ENCODE measurements around the gene PCDHGA10.
A peak's percentile ranks its signal among the peaks of the same experiment; 100 is the strongest.
"Not testable (repeated sequence)": the region's sequence is repeated elsewhere in the genome, so short reads cannot be mapped to it uniquely, and the experiment has no call there.

Gene PCDHGA10

DNA sequence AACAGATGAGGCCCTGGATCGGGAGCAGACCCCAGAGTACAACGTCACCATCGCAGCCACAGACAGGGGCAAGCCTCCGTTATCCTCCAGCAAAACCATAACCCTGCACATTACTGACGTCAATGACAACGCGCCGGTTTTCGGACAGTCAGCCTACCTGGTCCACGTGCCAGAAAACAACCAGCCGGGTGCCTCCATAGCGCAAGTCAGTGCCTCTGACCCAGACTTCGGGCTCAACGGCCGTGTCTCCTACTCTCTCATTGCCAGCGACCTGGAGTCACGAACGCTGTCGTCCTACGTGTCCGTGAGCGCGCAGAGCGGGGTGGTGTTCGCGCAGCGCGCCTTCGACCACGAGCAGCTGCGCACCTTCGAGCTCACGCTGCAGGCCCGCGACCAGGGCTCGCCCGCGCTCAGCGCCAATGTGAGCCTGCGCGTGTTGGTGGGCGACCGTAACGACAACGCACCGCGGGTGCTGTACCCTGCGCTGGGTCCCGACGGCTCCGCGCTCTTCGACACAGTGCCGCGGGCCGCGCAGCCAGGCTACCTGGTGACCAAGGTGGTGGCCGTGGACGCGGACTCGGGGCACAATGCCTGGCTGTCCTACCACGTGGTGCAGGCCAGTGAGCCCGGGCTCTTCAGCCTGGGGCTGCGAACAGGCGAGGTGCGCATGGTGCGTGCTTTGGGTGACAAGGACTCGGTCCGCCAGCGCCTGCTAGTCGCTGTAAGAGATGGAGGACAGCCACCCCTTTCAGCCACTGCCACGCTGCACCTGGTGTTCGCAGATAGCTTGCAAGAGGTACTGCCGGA is 6.5 kb downstream of the PCDHGA10 start:
- peaks cover 52% of the 10 kb centered on the region for H3K9me3 ChIP-seq (ENCODE audit: control insufficient read depth, low read length)
- no peaks in the 10 kb centered on the region for H3K4me1 ChIP-seq (ENCODE audit: control insufficient read depth, insufficient read depth, low read length)
- H3K27me3 ChIP-seq (ENCODE audit: control insufficient read depth, insufficient read depth, low read length): peaks cover 13% of the 10 kb centered on the region
- no peaks in the 10 kb centered on the region for H3K36me3 ChIP-seq (ENCODE audit: control insufficient read depth, insufficient read depth, low read length)
- H3K9ac ChIP-seq (ENCODE audit: low read length): no peak overlapping the region
- no peak overlapping the region for H3K4me3 ChIP-seq (ENCODE audit: low read length)

DNA sequence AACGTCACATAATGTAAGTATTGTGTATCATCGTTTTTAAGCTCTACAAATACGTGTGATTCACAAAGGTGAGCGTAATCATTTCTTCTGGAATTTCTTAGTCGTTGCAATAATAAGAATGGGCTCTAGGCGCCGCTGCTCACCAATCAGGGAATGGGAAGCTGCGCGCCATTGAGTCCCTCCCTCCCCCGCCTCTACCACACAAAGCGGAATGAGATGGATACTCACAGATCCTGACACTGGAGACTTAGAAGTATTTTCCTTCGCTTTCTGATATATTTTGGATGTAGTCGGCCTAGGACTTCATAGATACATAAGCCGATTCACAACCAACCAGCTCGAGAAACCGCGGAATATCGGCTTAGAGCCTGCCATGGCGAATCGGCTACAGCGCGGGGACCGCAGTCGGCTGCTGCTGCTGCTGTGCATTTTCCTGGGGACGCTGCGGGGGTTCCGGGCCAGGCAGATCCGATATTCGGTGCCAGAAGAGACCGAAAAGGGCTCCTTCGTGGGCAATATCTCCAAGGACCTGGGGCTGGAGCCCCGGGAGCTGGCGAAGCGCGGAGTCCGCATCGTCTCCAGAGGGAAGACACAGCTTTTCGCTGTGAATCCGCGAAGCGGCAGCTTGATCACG is 8.2 kb downstream of the PCDHGA10 start, which contains the start of gene PCDHGA11:
Gene PCDHGA11 (plus strand): TSS at position 197 of the 634 bp plus-strand sequence. CDS start 177 bp downstream, at position 374.
- H3K4me3 ChIP-seq (ENCODE audit: low read length): no peak within 1 kb of the TSS
- H3K27me3 ChIP-seq (ENCODE audit: control insufficient read depth, insufficient read depth, low read length): peaks cover 13% of the 10 kb centered on the region
- peaks cover 46% of the 10 kb centered on the region for H3K9me3 ChIP-seq (ENCODE audit: control insufficient read depth, low read length)
- H3K4me1 ChIP-seq (ENCODE audit: control insufficient read depth, insufficient read depth, low read length): no peaks in the 10 kb centered on the region
- H3K36me3 ChIP-seq (ENCODE audit: control insufficient read depth, insufficient read depth, low read length): no peaks in the 10 kb centered on the region
- H3K9ac ChIP-seq (ENCODE audit: low read length): no peak within 1 kb of the TSS

GRCh38 chr5:141421489-141421855 is 8.7 kb downstream of the PCDHGA10 start:
- Histone ChIP-seq H3K4me1 (ENCODE audit: control insufficient read depth, insufficient read depth, low read length) (no peaks in the 10 kb centered on the region), H3K9ac (ENCODE audit: low read length) (no peak overlapping the region), H3K36me3 (ENCODE audit: control insufficient read depth, insufficient read depth, low read length) (no peaks in the 10 kb centered on the region), H3K9me3 (ENCODE audit: control insufficient read depth, low read length) (peaks cover 46% of the 10 kb centered on the region), H3K27me3 (ENCODE audit: control insufficient read depth, insufficient read depth, low read length) (peaks cover 13% of the 10 kb centered on the region), H3K4me3 (ENCODE audit: low read length) (no peak overlapping the region)

- Histone ChIP-seq H3K27me3 (ENCODE audit: control insufficient read depth, insufficient read depth, low read length) (peaks cover 13% of the 10 kb centered on the region), H3K9me3 (ENCODE audit: control insufficient read depth, low read length) (peaks cover 52% of the 10 kb centered on the region), H3K4me3 (ENCODE audit: low read length) (no peak overlapping the region), H3K9ac (ENCODE audit: low read length) (no peak overlapping the region), H3K4me1 (ENCODE audit: control insufficient read depth, insufficient read depth, low read length) (no peaks in the 10 kb centered on the region), H3K36me3 (ENCODE audit: control insufficient read depth, insufficient read depth, low read length) (no peaks in the 10 kb centered on the region)
Measured at GRCh38 chr5:141422742-141423291, 10.0 kb downstream of the PCDHGA10 start.

- peaks cover 38% of the 10 kb centered on the region for H3K9me3 ChIP-seq (ENCODE audit: control insufficient read depth, low read length)
- H3K4me1 ChIP-seq (ENCODE audit: control insufficient read depth, insufficient read depth, low read length): no peaks in the 10 kb centered on the region
- no peak overlapping the region for H3K9ac ChIP-seq (ENCODE audit: low read length)
- H3K4me3 ChIP-seq (ENCODE audit: low read length): peak overlapping the region; percentile 7
- no peaks in the 10 kb centered on the region for H3K36me3 ChIP-seq (ENCODE audit: control insufficient read depth, insufficient read depth, low read length)
- H3K27me3 ChIP-seq (ENCODE audit: control insufficient read depth, insufficient read depth, low read length): peaks cover 21% of the 10 kb centered on the region
Measured at GRCh38 chr5:141427783-141428426, 15.1 kb downstream of the PCDHGA10 start.

- peaks cover 16% of the 10 kb centered on the region for H3K27me3 ChIP-seq (ENCODE audit: control insufficient read depth, insufficient read depth, low read length)
- H3K4me1 ChIP-seq (ENCODE audit: control insufficient read depth, insufficient read depth, low read length): no peaks in the 10 kb centered on the region
- no peaks in the 10 kb centered on the region for H3K36me3 ChIP-seq (ENCODE audit: control insufficient read depth, insufficient read depth, low read length)
- peaks cover 41% of the 10 kb centered on the region for H3K9me3 ChIP-seq (ENCODE audit: control insufficient read depth, low read length)
- H3K4me3 ChIP-seq (ENCODE audit: low read length): peak within 1 kb of the TSS; percentile 38
- no peak within 1 kb of the TSS for H3K9ac ChIP-seq (ENCODE audit: low read length)
Measured at GRCh38 chr5:141430332-141431113, 17.7 kb downstream of the PCDHGA10 start, which contains the start of gene PCDHGA12. Gene PCDHGA12, plus strand, starts transcription at chr5:141430507. Its CDS starts 253 bp downstream, at chr5:141430760.

GRCh38 chr5:141431286-141431685 is 18.5 kb downstream of the PCDHGA10 start:
- H3K4me3 ChIP-seq (ENCODE audit: low read length): peak overlapping the region; percentile 38
- no peaks in the 10 kb centered on the region for H3K36me3 ChIP-seq (ENCODE audit: control insufficient read depth, insufficient read depth, low read length)
- H3K9ac ChIP-seq (ENCODE audit: low read length): no peak overlapping the region
- peaks cover 41% of the 10 kb centered on the region for H3K9me3 ChIP-seq (ENCODE audit: control insufficient read depth, low read length)
- H3K27me3 ChIP-seq (ENCODE audit: control insufficient read depth, insufficient read depth, low read length): peaks cover 16% of the 10 kb centered on the region
- H3K4me1 ChIP-seq (ENCODE audit: control insufficient read depth, insufficient read depth, low read length): no peaks in the 10 kb centered on the region

- H3K4me1 ChIP-seq (ENCODE audit: control insufficient read depth, insufficient read depth, low read length); H3K9ac ChIP-seq (ENCODE audit: low read length); H3K36me3 ChIP-seq (ENCODE audit: control insufficient read depth, insufficient read depth, low read length); H3K4me3 ChIP-seq (ENCODE audit: low read length): not testable (repeated sequence)
- Histone ChIP-seq H3K27me3 (ENCODE audit: control insufficient read depth, insufficient read depth, low read length) (peaks cover 16% of the 10 kb centered on the region), H3K9me3 (ENCODE audit: control insufficient read depth, low read length) (peaks cover 39% of the 10 kb centered on the region)
Measured at GRCh38 chr5:141432308-141432707, 19.5 kb downstream of the PCDHGA10 start.

DNA sequence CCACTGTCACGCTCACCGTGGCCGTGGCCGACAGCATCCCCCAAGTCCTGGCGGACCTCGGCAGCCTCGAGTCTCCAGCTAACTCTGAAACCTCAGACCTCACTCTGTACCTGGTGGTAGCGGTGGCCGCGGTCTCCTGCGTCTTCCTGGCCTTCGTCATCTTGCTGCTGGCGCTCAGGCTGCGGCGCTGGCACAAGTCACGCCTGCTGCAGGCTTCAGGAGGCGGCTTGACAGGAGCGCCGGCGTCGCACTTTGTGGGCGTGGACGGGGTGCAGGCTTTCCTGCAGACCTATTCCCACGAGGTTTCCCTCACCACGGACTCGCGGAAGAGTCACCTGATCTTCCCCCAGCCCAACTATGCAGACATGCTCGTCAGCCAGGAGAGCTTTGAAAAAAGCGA is 19.9 kb downstream of the PCDHGA10 start:
- H3K9ac ChIP-seq (ENCODE audit: low read length); H3K36me3 ChIP-seq (ENCODE audit: control insufficient read depth, insufficient read depth, low read length); H3K4me3 ChIP-seq (ENCODE audit: low read length); H3K4me1 ChIP-seq (ENCODE audit: control insufficient read depth, insufficient read depth, low read length): not testable (repeated sequence)
- Histone ChIP-seq H3K9me3 (ENCODE audit: control insufficient read depth, low read length) (peaks cover 35% of the 10 kb centered on the region), H3K27me3 (ENCODE audit: control insufficient read depth, insufficient read depth, low read length) (peaks cover 16% of the 10 kb centered on the region)

GRCh38 chr5:141434006-141434405 is 21.2 kb downstream of the PCDHGA10 start:
- H3K4me1 ChIP-seq (ENCODE audit: control insufficient read depth, insufficient read depth, low read length): no peaks in the 10 kb centered on the region
- no peak overlapping the region for H3K9ac ChIP-seq (ENCODE audit: low read length)
- H3K9me3 ChIP-seq (ENCODE audit: control insufficient read depth, low read length): peaks cover 23% of the 10 kb centered on the region
- H3K27me3 ChIP-seq (ENCODE audit: control insufficient read depth, insufficient read depth, low read length): peaks cover 16% of the 10 kb centered on the region
- no peak overlapping the region for H3K4me3 ChIP-seq (ENCODE audit: low read length)
- H3K36me3 ChIP-seq (ENCODE audit: control insufficient read depth, insufficient read depth, low read length): no peaks in the 10 kb centered on the region

GRCh38 chr5:141437221-141437620 is 24.4 kb downstream of the PCDHGA10 start:
- Histone ChIP-seq H3K4me3 (ENCODE audit: low read length) (no peak overlapping the region), H3K9ac (ENCODE audit: low read length) (no peak overlapping the region), H3K36me3 (ENCODE audit: control insufficient read depth, insufficient read depth, low read length) (no peaks in the 10 kb centered on the region), H3K9me3 (ENCODE audit: control insufficient read depth, low read length) (peaks cover 20% of the 10 kb centered on the region), H3K27me3 (ENCODE audit: control insufficient read depth, insufficient read depth, low read length) (peaks cover 1% of the 10 kb centered on the region), H3K4me1 (ENCODE audit: control insufficient read depth, insufficient read depth, low read length) (no peaks in the 10 kb centered on the region)
